Smooth muscle cell (in vitro differentiated cells): ENCODE data around the gene RPL7A. TPM values are rescaled to one million over a fixed set of nuclear protein-coding genes. Genes with fewer than 3 reads are reported as not detected.
"Not testable (repeated sequence)": the region's sequence is repeated elsewhere in the genome, so short reads cannot be mapped to it uniquely, and the experiment has no call there.

Experiments used
- DNase-seq: peaks from one replicate; lab custom pipeline; 2025; ENCODE audit not compliant: unreplicated experiment; lab: John Stamatoyannopoulos, UW
- H2AFZ ChIP-seq: fragments of 200-600 bp; sonication (generic); 2 replicates; pipeline ENCODE4 v1.6.0; 2016; ENCODE audit warnings: antibody characterized with exemption, low read depth, mild to moderate bottlenecking
- H3F3A ChIP-seq: fragments of 200-600 bp; sonication (generic); 2 replicates; pipeline ENCODE4 v1.6.0; 2017; ENCODE audit warnings: antibody characterized with exemption, low read depth
- H3K27ac ChIP-seq: fragments of 200-600 bp; sonication (generic); 2 replicates; pipeline ENCODE4 v1.5.1; 2016; ENCODE audit warnings: low read depth, mild to moderate bottlenecking
- H3K27me3 ChIP-seq: fragments of 200-600 bp; sonication (generic); 2 replicates; pipeline ENCODE4 v1.6.1; 2016; ENCODE audit warnings: low read depth, mild to moderate bottlenecking
- H3K36me3 ChIP-seq: fragments of 200-600 bp; sonication (generic); 2 replicates; pipeline ENCODE4 v1.5.1; 2016; ENCODE audit warnings: low read depth
- H3K4me1 ChIP-seq: fragments of 200-600 bp; sonication (generic); 2 replicates; pipeline ENCODE4 v1.5.1; 2016; ENCODE audit warnings: low read depth
- H3K4me2 ChIP-seq: fragments of 200-600 bp; sonication (generic); 2 replicates; pipeline ENCODE4 v1.6.0; 2016; ENCODE audit warnings: mild to moderate bottlenecking
- H3K4me3 ChIP-seq: fragments of 200-600 bp; sonication (generic); 2 replicates; pipeline ENCODE4 v1.5.1; 2016; ENCODE audit warnings: mild to moderate bottlenecking
- H3K79me2 ChIP-seq: fragments of 200-600 bp; sonication (generic); 2 replicates; pipeline ENCODE4 v1.6.0; 2016; ENCODE audit warnings: low read depth, mild to moderate bottlenecking
- H3K9ac ChIP-seq: fragments of 200-600 bp; sonication (generic); 2 replicates; pipeline ENCODE4 v1.6.0; 2016; ENCODE audit warnings: low read depth
- H3K9me3 ChIP-seq: fragments of 200-600 bp; sonication (generic); replicated peaks from 2 replicates; pipeline ENCODE4 v1.5.1; 2016; ENCODE audit warnings: low read depth
- H4K20me1 ChIP-seq: fragments of 200-600 bp; sonication (generic); 2 replicates; pipeline ENCODE4 v1.6.0; 2016; ENCODE audit warnings: low read depth
- WGBS: methylation state at CpG from one replicate; pipeline ENCODE4 v1.1.7; 2016; ENCODE audit warnings: low lambda C conversion rate; 5-methylcytosine and 5-hydroxymethylcytosine counted together
- polyA plus RNA-seq: library from polyadenylated mRNA; unstranded; fragments of >200 nt; fragmentation: Nextera tagmentation; extraction: Ambion mirVana; gene quantifications from 2 replicates; pipeline ENCODE4 v1.2.1, GENCODE V29; 2016
- total RNA-seq: library from RNA; depleted of rRNA; stranded (reverse); fragments of >200 nt; gene quantifications from 2 replicates; pipeline ENCODE4 v1.2.3, GENCODE V29; 2014
- TF ChIP-seq, protein P1 (sequence below): fragments of 200-600 bp; sonication (generic); IDR thresholded peaks from 2 replicates; pipeline ENCODE4 v1.5.1; 2017; ENCODE audit warnings: borderline replicate concordance, mild to moderate bottlenecking, antibody characterized with exemption; ENCODE audit not compliant: insufficient read depth, poor library complexity, severe bottlenecking

Gene RPL7A
- total and polyA plus RNA-seq, 2 experiments from 2014 or later, result 372 to 1,254 TPM

DNA sequence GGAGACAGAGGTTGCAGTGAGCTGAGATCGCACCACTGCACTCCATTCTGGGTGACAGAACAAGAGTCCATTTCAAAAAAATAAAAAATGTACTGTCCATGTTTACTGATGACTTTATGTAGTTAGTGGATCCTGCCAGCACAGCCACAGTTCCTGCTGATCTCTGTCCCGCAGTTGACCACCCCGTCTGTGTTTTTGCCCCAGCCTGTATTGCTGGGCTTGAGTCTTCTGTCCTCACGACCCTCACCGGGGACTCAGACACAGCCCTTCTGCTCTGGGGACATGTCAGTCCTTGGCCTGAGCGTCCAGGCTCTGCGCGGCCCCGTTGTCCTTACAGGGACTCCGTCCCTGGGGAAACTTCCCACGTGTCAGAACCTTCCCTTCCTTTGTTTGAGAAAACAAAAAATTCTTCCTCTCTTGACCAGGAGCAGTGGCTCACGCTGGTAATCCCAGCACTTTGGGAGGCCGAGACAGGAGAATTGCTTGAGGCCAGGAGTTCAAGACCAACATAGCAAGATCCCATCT lies 26.5 kb upstream of the RPL7A start:
- Histone ChIP-seq H3F3A (no peaks in the 10 kb centered on the region), H3K9me3 (no peaks in the 10 kb centered on the region), H3K9ac (no peak overlapping the region), H3K79me2 (no peaks in the 10 kb centered on the region), H4K20me1 (no peaks in the 10 kb centered on the region), H2AFZ (no peak overlapping the region), H3K27ac (no peak overlapping the region), H3K4me2 (no peak overlapping the region), H3K4me1 (no peaks in the 10 kb centered on the region), H3K27me3 (no peaks in the 10 kb centered on the region), H3K4me3 (no peak overlapping the region), H3K36me3 (no peaks in the 10 kb centered on the region)
- TF ChIP-seq, protein P1, sequence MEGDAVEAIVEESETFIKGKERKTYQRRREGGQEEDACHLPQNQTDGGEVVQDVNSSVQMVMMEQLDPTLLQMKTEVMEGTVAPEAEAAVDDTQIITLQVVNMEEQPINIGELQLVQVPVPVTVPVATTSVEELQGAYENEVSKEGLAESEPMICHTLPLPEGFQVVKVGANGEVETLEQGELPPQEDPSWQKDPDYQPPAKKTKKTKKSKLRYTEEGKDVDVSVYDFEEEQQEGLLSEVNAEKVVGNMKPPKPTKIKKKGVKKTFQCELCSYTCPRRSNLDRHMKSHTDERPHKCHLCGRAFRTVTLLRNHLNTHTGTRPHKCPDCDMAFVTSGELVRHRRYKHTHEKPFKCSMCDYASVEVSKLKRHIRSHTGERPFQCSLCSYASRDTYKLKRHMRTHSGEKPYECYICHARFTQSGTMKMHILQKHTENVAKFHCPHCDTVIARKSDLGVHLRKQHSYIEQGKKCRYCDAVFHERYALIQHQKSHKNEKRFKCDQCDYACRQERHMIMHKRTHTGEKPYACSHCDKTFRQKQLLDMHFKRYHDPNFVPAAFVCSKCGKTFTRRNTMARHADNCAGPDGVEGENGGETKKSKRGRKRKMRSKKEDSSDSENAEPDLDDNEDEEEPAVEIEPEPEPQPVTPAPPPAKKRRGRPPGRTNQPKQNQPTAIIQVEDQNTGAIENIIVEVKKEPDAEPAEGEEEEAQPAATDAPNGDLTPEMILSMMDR, result no peak
- WGBS, result 91% methylated on average over 13 of the region's 13 CpGs
- no peak for DNase-seq

DNA sequence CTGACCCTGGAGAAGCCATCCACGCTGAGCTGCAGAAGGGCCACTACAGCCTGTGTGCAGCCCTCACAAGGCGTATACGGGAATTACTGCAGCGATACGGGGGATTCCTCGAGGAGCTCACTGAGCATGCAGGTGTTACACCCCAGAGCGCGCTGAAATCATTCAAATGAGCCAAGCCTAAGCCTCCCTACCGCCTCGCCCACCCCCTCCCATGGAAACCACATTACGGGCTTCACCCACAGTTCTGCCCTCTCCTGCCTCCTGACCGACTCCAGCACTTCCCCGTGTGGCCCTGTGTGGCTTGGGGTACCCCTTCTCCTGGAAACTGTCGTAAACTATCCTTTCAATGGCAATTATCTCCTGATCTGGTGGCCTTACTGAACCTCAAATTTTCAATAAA lies 25.3 kb upstream of the RPL7A start:
- TF ChIP-seq, protein P1, result no peak
- Histone ChIP-seq H3K27ac (no peak overlapping the region), H4K20me1 (no peaks in the 10 kb centered on the region), H3K79me2 (no peaks in the 10 kb centered on the region), H3K4me1 (no peaks in the 10 kb centered on the region), H2AFZ (no peak overlapping the region), H3F3A (no peaks in the 10 kb centered on the region), H3K36me3 (no peaks in the 10 kb centered on the region), H3K9ac (no peak overlapping the region), H3K4me2 (no peak overlapping the region), H3K27me3 (no peaks in the 10 kb centered on the region), H3K4me3 (no peak overlapping the region), H3K9me3 (no peaks in the 10 kb centered on the region)
- no peak for DNase-seq
- WGBS, result 93% methylated on average over 14 of the region's 14 CpGs

DNA sequence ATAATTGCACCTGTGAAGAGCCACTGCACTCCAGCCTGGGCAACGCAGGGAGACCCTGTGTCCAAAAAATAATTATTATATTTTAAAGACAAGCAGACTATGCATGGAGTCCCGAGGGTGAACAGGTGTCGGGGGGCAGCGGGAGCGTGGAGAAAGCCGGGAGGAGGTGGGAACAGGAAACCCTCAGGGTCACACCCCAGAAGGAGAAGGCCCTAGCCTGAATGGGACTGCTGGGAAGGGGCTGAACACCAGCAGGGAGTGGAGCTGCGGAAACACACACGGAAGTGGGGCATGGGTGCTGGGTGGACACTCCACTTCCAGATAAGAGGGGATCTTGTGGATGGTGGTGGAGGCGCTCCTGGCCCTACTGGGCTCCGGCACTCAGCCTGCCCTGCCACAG lies 24.8 kb upstream of the RPL7A start:
- Histone ChIP-seq H3K27ac (no peak overlapping the region), H4K20me1 (no peaks in the 10 kb centered on the region), H3K9ac (no peak overlapping the region), H3K4me3 (no peak overlapping the region), H3K79me2 (no peaks in the 10 kb centered on the region), H3K4me2 (no peak overlapping the region), H3F3A (no peaks in the 10 kb centered on the region), H3K36me3 (no peaks in the 10 kb centered on the region), H3K9me3 (no peaks in the 10 kb centered on the region), H3K27me3 (no peaks in the 10 kb centered on the region), H2AFZ (no peak overlapping the region), H3K4me1 (no peaks in the 10 kb centered on the region)
- WGBS, result 96% methylated on average over 10 of the region's 10 CpGs
- DNase-seq, result no peak
- TF ChIP-seq, protein P1, result no peak

DNA sequence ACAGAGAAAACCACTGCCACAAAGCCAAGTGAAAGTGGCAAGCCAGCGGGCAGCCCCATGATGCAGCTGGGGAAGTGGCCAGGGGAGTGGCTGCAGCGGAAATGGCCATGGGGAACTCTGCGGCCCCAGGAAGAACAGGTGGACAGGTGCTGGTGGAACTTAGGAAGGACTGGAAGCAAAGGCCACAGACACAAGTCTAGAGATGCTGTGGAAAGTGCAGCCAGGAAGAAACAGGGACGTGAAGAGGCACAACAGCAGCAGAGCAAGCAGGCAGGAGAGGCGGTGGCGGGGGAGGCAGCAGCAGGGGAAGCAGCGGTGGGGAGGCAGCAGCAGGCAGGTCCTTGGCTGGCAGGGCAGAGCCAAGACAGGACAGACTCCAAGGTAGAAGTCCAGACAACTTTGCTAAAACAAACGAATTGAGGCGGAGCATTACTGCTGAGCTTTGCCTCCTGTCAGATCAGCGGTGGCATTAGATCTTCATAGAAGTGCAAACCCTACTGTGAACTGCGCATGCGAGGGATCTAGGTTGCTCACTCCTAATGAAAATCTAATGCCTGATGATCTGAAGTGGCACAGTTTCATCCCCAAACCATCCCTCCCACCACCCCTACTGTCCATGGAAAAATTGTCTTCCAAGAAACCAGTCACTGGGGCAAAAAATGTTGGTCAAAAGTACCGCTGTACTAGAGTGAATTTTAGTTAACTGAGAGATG lies 23.9 kb upstream of the RPL7A start:
- TF ChIP-seq, protein P1, result no peak
- Histone ChIP-seq H3K36me3 (no peaks in the 10 kb centered on the region), H2AFZ (no peak overlapping the region), H3K4me1 (no peaks in the 10 kb centered on the region), H3K4me3 (no peak overlapping the region), H3K27me3 (no peaks in the 10 kb centered on the region), H3K9me3 (no peaks in the 10 kb centered on the region), H3K79me2 (no peaks in the 10 kb centered on the region), H4K20me1 (no peaks in the 10 kb centered on the region), H3K27ac (no peak overlapping the region), H3F3A (no peaks in the 10 kb centered on the region), H3K9ac (no peak overlapping the region), H3K4me2 (no peak overlapping the region)
- no peak for DNase-seq
- 92% methylated on average over 13 of the region's 13 CpGs for WGBS

DNA sequence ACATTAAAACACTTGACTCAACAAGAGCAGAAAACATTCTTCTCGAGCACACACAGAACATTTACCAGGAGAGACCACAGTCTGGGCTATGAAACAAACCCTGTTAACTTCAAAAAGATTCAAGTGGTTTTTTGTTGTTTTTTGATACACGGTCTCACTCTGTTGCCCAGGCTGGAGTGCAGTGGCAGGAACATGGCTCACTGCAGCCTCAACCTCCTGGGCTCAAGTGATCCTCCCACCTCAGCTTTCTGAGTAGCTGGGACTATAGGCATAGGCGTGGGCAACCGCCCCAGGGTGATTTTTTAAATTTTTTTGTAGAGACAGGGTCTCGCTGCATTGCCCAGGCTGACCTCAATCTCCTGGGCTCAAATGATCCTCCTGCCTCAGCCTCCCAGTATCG lies 21.0 kb upstream of the RPL7A start:
- not testable (repeated sequence) for H4K20me1 ChIP-seq, H3K79me2 ChIP-seq, H3K27me3 ChIP-seq, H2AFZ ChIP-seq, H3K4me2 ChIP-seq, H3K36me3 ChIP-seq, H3K9me3 ChIP-seq, DNase-seq, H3K9ac ChIP-seq, H3K27ac ChIP-seq, H3K4me3 ChIP-seq, H3F3A ChIP-seq, H3K4me1 ChIP-seq
- WGBS, result 88% methylated on average over 6 of the region's 6 CpGs
